HFFc6 (cell line): ENCODE measurements around the gene FHIP1B. TPM values are rescaled to one million over a fixed set of nuclear protein-coding genes. Genes with fewer than 3 reads are reported as not detected.

ENCODE experiments used
- DNase-seq: peaks from one replicate; pipeline ENCODE4 v3.0.0-alpha.2; 2018
- H3K27ac Mint-ChIP-seq: 2 replicates; pipeline ENCODE4 v1.8.0; 2020; ENCODE audit warnings: mild to moderate bottlenecking, mixed read lengths
- H3K27me3 Mint-ChIP-seq: 2 replicates; pipeline ENCODE4 v1.8.0; 2021; ENCODE audit warnings: mild to moderate bottlenecking, moderate library complexity, mixed read lengths; ENCODE audit not compliant: insufficient read depth
- H3K36me3 Mint-ChIP-seq: 2 replicates; pipeline ENCODE4 v1.8.0; 2021; ENCODE audit warnings: low read depth, mixed read lengths
- H3K4me1 Mint-ChIP-seq: 2 replicates; pipeline ENCODE4 v1.8.0; 2020; ENCODE audit warnings: low read depth, mixed read lengths
- H3K4me3 Mint-ChIP-seq: 2 replicates; pipeline ENCODE4 v1.8.0; 2020; ENCODE audit warnings: mild to moderate bottlenecking, moderate library complexity, mixed read lengths
- H3K9me3 Mint-ChIP-seq: 2 replicates; pipeline ENCODE4 v1.8.0; 2020; ENCODE audit warnings: mild to moderate bottlenecking, mixed read lengths
- total RNA-seq, 6 experiments: library from RNA; stranded (reverse); fragmentation: NEBNext Ultra II Directional; extraction: Animal tissue kit (Norgen Biotek cat#: 25700); gene quantifications; 2 replicates in 1 of 6; 3 replicates in 5 of 6; pipeline ENCODE4 v1.2.3, GENCODE V29; 2021
- TF ChIP-seq, protein P1 (sequence below): fragments of 200-600 bp; sonication (generic); IDR thresholded peaks from 2 replicates; pipeline ENCODE4 v1.5.0; 2021; ENCODE audit warnings: antibody characterized with exemption, mild to moderate bottlenecking

FHIP1B gene
- total RNA-seq, 6 experiments from 2014 or later, result 12.7 to 15.6 (median 14.7) TPM

DNA sequence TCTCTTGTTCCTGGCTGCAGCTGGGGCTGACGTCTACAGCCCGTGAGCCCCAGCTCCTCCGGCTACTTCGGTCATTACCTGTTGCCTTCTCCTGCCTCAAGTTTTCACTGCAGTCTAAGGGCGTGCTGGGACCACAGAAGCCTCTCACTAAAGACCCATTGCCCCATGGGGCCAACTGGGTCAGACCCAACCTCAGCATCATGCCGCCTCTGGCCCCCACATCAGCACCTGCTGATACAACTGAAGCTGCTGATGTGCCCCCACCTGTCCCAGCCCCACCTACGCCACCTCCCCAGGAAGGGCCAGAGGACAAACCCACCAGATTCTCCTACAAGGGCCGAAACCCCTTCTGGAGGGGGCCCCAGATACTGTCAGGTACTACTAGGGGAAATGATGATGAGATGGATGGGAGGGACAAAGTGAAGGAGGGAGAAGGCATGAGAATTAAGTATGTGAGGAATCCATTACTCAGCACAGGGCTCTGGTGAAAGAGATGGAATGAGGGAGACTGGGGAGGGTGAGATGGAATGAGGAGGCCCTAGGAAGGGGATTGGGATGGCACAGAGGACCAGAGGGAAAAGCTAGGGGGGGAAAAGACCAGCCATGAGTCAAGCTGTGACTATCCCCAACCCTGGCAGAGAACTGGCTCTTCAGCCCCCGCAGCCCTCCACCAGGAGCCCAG lies 24.0 kb downstream of the FHIP1B start:
- DNase-seq, result peak; percentile 21
- Mint-ChIP-seq H3K9me3 (no peaks in the 10 kb centered on the region), H3K27me3 (no peaks in the 10 kb centered on the region; the same call in none of the 2 replicates), H3K4me1 (peaks cover 12% of the 10 kb centered on the region; the same call in 1 of the 2 replicates), H3K4me3 (no peak overlapping the region), H3K27ac (no peak overlapping the region), H3K36me3 (peaks cover 8% of the 10 kb centered on the region)
- TF ChIP-seq, protein P1, sequence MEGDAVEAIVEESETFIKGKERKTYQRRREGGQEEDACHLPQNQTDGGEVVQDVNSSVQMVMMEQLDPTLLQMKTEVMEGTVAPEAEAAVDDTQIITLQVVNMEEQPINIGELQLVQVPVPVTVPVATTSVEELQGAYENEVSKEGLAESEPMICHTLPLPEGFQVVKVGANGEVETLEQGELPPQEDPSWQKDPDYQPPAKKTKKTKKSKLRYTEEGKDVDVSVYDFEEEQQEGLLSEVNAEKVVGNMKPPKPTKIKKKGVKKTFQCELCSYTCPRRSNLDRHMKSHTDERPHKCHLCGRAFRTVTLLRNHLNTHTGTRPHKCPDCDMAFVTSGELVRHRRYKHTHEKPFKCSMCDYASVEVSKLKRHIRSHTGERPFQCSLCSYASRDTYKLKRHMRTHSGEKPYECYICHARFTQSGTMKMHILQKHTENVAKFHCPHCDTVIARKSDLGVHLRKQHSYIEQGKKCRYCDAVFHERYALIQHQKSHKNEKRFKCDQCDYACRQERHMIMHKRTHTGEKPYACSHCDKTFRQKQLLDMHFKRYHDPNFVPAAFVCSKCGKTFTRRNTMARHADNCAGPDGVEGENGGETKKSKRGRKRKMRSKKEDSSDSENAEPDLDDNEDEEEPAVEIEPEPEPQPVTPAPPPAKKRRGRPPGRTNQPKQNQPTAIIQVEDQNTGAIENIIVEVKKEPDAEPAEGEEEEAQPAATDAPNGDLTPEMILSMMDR, result no peak

DNA sequence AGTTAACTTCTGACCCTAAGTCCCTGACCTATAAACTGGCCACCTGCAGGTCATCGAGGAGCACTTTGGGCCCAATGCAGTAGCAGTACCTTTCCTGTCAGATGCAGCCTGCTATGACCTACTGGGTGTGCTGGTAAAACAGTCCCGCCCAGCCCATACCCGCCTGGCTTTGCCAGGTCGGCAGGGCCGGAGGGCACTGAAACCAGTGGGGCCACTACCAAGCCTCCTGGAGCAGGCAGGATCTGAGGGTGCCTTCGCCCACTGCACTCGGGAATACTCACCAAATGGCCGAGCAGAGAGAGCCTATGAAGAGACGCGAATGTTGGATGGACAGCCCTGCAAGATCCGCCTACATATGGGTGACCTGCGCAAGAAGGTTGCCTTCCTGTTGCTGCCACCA lies 24.6 kb downstream of the FHIP1B start:
- Mint-ChIP-seq H3K36me3 (peaks cover 5% of the 10 kb centered on the region; the same call in 1 of the 2 replicates), H3K4me3 (no peak overlapping the region), H3K27ac (no peak overlapping the region), H3K27me3 (no peaks in the 10 kb centered on the region; the same call in none of the 2 replicates), H3K9me3 (no peaks in the 10 kb centered on the region), H3K4me1 (peaks cover 12% of the 10 kb centered on the region; the same call in 1 of the 2 replicates)
- DNase-seq, result no peak
- TF ChIP-seq, protein P1, result no peak

DNA sequence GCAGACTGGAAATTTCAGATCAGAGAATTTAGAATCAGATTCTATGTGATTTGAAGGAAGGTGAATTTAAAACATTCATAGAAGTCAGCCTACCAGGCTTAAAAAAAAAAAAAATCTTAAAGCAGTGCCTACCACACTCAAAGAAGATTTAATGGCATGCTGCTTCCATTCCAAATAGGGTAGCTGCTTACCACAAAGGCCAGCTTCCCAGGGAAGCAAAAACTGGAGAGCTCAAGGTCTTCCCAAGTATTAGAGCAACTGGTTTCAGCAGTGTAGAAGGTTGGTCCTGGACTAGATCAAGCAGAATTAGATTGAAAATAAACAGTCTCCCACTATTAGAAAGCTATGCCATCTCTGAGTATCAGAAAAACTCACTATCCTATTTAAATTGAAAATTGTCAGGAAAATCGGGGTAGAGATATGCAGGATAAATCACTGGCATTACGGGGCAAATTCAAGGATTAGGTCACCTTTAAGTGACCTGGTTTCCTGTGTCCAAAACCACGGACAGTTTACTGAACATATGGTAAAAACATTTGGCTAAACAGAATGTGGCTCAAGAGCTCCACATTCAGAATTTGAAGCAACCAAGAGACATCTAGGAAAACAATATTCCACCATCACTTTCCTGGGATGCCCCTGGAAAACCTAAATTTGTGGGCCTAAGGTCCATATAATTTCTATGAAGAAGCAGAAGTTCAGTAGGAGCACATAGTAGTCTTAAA lies 27.8 kb downstream of the FHIP1B start:
- Mint-ChIP-seq H3K27ac (no peak overlapping the region; the same call in 1 of the 2 replicates), H3K4me1 (peaks cover 23% of the 10 kb centered on the region), H3K27me3 (no peaks in the 10 kb centered on the region; the same call in none of the 2 replicates), H3K9me3 (no peaks in the 10 kb centered on the region), H3K4me3 (no peak overlapping the region), H3K36me3 (peaks cover 5% of the 10 kb centered on the region; the same call in 1 of the 2 replicates)
- TF ChIP-seq, protein P1, result no peak
- DNase-seq, result no peak

GRCh38 chr11:6205366-6205765 lies 29.1 kb downstream of the FHIP1B start, which contains the start of gene C11orf42:
TSS of gene C11orf42 (plus strand) at chr11:6205557. CDS start at chr11:6205616, 59 bp downstream.
- no peaks in the 10 kb centered on the region for H3K9me3 Mint-ChIP-seq
- no peak within 1 kb of the TSS for H3K27ac Mint-ChIP-seq
- TF ChIP-seq, protein P1, result no peak
- no peaks in the 10 kb centered on the region; the same call in none of the 2 replicates for H3K27me3 Mint-ChIP-seq
- no peak within 1 kb of the TSS for H3K4me3 Mint-ChIP-seq
- no peak for DNase-seq
- H3K4me1 Mint-ChIP-seq, result peaks cover 29% of the 10 kb centered on the region
- H3K36me3 Mint-ChIP-seq, result peaks cover 5% of the 10 kb centered on the region; the same call in 1 of the 2 replicates

DNA sequence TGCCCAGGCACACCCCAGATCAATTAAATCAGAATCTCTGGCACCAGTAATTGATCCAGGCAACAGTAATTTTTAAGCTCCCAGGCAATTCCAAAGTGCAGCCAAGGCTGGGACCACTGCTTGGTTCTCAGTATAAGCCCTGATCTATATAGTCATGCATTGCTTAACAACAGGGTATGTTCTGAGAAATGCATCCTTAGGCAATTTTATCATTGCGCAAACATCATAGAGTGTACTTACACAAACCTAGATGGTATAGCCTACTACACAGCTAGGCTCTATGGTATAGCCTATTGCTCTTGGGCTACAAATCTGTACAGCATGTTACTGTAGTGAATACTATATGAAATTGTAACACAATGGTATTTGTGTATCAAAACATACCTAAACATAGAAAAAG lies 29.7 kb downstream of the FHIP1B start:
- DNase-seq, result no peak
- H3K36me3 Mint-ChIP-seq, result peaks cover 5% of the 10 kb centered on the region; the same call in 1 of the 2 replicates

More for the DNA sequence above, 29.7 kb downstream of the FHIP1B start:
- Mint-ChIP-seq H3K9me3 (no peaks in the 10 kb centered on the region), H3K4me3 (no peak overlapping the region), H3K4me1 (peaks cover 28% of the 10 kb centered on the region), H3K27ac (no peak overlapping the region), H3K27me3 (no peaks in the 10 kb centered on the region; the same call in 1 of the 2 replicates)
- TF ChIP-seq, protein P1, result no peak
